Fibroblast of skin of right quadriceps (primary cell): ENCODE results near the gene ADCY6.

Source experiments
- DNase-seq: peaks from one replicate; pipeline ENCODE4 v3.0.0-alpha.2; 2013

Gene ADCY6

DNA sequence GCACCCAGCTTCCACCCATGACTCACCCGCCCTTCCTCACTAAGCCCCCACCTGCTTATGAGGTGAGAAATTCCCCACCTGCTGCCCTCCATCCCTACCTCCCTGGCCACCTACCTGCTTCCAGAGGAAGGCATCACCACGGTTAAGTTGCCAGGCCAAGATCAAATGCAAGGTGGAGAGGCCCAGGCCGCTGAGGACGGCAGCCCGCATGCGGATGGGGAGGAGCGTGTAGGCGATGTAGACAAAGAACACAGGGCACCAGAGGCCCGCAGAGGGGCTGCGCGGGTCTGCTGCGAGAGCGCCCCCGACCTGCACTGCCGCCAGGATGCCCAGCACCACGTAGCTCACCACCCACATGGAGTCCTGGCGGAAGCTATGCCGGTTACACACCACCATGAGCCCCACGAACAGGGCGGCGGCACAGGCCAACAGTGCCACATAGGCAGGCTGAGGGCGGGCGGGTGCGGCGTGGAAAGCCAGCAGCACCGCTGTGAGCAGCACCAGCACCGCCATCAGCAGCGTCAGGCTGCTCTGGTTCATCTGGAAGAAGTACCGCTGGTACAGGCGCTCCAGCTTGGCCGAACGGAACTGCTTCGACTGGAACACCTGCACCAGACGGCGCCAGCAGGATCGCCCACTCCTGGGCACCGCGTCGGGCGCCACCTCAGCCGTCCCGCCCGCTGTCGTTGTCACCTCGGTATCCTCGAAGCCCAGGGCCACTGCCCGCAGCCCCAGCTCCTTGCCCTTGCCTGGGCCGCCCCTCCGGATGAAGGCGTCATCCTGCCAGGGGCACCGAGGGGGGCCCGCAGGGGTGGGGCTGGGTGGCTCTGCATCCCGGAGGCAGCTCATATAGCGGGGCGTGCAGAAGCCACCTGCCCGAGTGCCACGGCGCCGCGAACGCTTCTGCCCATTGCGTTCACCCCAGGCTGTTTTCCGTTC is 6.2 kb downstream of the ADCY6 start:
- no peak for DNase-seq

DNA sequence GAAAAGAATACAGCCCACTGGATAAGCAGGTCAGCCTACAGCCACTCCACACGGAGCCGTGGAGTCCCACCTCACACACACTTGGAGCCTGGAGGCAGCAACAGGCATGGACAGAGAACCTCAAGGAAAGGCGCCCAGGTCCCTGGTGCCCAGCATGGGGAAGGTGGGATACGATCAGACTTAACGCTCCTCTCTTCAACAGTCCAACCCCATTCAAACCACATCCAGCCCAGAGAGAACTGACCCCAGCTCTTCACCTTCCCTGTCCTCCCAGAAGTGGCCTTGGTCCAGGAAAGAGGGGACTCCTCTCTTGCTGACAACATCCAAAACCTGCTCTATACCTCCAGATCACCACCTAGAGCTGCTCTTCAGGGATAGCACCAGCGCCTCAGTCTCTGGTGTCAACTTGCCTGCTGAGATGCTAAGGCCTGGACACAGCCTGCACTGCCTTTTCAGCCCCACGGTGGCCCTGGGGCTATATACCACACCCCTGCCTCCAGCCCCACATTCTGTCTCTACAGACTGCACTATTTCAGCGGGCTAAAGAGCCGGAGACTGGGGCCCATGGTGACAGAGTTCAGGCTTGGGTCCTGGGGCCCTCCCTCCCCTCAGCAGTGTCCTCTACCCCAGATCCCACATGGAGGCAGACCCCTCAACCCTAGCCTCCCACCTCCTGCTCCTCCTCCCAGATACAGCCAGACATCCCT is 7.0 kb downstream of the ADCY6 start:
- no peak for DNase-seq

DNA sequence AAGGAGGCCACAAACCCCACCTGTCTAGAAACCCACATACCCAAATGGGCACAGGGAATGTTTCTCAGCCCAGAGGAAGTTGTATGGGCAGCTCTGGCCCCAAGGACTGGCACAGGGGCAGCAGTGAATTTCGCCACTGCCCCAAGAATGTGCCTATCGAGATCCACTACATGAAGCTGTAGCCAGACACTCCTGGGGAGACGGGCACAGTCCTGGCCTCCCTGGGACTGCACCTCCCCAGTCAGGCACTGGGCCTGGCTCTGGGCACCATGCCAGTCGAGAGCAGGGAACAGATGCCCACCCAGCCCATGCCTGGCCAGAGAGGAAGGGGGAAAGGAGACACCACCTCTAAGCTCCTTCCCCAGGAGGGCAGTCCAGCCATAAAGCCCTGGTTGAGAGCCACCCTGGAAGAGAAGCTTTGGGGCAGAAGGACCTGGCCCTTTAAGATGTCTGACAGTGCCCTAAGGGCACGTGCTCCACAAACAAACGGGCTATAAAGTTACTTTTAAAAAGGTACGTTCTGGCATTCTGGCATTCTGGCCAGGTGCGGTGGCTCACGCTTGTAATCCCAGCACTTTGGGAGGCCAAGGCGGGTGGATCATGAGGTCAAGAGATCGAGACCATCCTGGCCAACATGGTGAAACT is 8.4 kb downstream of the ADCY6 start:
- DNase-seq = no peak

DNA sequence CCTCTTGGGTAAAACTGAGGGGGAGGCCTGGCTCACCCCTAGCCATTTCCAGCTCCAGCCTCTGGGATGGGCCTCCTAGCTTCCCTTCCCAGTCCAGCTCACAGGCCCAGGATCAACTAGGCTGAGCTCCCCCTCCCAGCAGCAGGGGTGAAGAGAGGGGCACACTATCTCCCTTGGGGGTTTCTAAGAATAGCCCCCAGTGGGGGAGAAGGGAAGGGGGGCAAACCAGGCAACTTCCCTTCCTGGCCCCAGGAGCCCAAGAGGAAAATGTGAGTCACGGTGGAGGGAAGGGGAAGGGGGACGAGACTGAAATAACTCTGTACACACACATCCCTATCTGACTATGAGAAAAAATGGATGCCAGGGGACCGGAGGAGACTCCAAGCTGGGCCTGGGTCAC is 9.0 kb downstream of the ADCY6 start:
- peak; percentile 97 for DNase-seq

DNA sequence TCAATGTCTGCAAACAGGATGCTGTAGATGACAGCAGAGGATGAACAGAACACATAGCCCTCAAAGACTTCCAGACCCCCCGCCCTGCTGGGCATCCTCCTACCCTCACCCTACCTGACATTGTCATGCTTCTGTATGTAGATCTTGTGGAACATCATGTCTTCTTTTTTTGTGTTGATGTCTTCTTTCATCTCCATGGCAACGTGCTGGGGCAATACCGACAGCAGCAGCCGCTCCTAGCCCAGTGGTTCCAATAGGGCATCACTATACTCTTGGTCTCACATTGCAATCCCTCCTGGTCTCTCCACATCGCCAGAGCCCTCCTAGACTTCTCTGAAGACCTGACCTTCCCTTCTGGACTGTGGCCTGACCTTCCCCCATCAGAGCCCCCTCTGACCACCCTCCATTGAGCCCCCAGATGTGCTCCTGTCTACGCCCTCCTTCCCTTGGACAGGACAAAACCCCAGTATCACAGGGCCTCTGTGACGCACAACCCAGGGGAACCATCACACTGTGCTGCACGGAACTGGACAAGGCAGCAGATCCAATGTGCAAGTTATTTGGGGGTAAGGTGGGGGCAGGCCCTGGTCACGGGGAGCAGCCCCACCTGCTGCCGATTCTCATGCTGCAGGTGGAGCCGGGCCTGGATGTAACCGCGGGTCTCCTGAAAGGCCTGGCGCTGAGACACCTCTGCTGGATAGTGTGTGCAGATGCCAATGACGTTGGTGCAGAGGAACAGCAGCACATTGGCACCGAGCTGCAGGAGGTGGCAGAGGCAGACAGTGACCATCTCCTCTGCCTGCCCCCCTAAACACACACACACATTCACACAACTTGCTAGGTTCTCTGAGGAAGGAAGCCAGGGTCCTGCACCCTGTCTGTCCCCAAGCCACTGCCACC is 11.1 kb downstream of the ADCY6 start:
- DNase-seq = no peak

DNA sequence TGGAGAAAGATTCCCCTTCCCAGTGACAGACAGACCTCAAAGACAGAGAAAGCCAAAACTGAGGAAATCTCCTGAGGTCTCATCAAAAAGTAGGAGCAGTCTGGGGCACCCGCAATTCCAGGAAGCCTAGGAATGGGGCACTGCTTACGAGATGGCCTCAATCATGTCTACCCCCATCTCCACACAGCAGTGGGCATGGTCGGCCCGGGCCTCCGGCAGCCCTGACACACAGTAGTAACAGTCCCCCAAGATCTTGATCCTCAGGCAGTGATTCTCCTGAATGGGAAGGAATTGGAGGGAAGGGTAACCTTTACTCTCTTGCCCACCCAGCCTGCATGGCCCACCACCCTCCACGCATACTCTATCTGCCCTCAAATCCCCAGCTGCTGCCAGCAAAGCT is 11.9 kb downstream of the ADCY6 start:
- no peak for DNase-seq

DNA sequence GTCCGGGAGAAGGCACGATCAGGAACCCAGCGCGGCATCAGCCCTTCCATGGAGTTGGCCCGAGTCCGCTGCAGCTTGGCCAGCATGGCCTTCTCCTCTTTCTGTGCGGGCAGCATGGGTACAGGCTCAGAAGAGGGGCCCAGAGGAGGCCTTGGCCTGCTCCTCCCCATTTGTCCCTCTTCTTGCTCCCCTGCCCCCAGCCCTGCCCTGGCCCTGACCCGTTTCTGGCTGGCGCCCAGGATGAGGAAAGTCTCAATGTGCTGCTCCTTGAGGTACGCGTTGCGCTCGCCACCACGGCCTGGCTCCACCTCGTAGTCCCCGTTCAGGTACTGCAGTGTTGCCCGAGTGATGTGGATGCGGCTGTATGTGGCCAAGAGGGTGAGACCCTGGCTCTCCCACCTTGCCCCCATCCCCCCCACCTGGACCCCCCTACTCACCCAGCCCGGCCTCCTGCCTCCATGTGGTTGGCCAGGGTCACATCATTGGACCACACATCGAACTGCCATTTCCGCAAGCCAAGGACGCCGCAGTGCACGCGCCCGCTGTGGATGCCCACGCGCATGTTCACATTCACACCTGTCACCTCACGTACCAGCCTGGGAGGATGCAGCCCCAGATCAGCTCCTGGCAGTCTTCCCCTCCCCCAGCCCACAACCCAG is 12.8 kb downstream of the ADCY6 start:
- no peak for DNase-seq

DNA sequence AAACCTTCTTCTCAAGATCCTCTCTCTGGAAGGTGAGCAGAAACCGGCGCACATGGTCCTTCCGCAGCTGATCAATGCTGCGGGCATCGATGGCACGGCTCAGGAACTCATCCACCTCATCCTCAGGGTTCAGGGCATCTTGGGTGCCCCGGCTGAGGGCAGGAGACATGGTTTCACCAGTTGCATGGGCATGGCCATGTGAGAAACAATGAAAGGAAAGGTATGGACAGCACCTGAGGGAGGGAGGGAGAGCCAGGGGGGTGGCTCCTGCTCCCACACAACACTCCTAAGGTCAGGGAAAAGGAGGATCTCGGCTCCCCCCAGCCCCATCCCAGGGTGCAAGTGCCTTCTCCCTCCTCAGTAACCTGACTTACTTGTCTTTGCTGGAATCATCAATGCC is 13.6 kb downstream of the ADCY6 start:
- DNase-seq = no peak

DNA sequence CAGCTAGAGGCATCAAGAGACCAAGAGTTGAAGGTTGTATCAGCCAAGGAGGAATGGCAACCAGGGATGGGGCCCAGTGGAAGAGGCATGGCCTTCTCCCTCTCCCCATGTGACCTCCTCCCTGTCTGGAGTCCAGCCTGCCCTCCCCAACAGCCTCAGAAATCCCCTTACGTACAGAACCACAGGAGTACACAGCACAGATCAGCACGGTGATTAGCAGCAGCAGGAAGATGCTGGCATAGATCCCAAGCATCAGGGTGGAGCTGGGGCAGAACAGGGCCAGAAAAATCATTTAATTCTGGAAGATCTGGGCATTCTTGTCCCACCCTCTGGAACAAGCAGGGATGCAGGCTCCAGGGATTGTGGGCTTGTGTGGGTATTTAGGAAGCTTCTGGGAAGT is 14.4 kb downstream of the ADCY6 start:
- no peak for DNase-seq

DNA sequence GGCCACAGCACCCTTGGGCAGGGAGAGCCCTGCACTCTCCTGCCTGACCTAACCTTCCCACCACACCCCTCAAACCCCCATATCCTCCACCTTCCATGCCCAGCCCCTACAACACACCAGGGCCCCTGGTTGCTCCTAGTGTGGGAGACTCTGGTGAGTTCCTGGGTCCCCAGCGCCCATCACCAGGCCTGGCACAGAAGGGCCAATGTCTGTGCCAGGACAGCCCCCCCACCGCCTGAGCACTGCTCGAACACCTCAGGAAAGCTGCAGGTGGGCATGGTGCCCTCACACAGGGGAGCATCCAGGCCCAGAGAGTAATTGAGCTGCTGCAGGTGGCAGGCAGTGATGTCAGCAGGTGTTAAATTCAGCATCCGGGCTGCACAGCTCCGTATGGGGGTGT is 15.2 kb downstream of the ADCY6 start:
- no peak for DNase-seq

DNA sequence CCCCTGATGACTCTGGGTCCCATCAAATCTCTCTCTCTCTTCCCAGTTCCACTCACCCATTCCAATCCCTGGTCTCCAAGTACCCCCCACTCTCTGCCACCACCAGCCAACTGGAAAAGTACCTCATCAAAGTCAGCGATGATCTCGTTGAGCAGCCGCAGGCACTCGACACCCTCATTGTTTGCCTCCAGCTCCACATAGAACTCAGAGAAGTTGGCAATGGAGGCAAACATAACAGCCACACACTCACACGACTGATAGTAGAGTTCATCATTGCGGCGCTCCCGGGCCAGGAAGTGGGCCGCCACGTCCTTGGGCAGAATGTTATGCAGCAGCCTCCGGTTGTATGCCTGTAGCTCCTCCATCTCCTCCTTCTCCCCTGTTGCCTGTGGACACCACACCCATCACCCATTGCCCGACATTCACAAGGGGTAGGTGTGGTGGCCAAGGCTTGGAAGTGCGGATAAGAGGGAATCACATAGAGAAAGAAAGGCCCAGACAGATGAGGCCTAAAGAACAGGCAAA is 17.2 kb downstream of the ADCY6 start:
- no peak for DNase-seq

DNA sequence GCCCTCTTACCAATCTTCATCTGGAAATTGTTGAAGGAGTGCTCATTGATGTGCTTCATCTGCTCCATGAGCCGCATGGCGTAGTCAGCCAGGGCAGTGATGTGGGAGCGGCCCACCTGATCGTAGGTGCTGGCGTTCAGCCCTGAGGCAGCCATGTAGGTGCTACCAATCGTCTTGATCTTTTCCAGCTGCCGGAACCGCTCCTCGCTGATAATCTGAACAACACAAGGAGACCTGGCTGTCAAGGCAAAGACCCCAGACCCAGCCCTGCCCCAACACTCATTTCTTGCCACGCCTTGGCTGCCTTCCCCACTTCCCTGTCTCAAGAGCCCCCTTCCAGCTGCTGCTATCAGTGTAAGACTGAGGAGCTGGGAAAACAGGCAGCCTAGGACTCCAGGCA is 18.1 kb downstream of the ADCY6 start:
- DNase-seq = no peak

DNA sequence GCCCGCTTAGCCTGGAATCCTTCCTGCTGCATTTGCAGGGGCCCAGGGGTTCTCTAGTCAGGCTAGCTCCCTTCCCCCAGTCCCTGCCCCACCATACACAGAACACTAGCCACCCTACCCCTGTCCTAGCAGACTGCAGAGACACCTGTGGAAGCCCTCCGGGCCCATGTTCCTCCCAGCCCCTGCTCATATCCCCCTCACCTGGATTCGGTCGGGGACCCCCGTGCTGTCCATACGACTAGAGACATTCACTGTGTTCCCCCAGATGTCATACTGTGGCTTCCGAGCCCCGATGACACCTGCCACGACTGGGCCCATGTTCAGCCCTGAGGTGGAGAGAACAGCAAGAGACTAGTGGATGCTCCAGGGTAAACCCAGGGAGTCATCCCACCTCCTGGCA is 20.2 kb downstream of the ADCY6 start:
- no peak for DNase-seq

DNA sequence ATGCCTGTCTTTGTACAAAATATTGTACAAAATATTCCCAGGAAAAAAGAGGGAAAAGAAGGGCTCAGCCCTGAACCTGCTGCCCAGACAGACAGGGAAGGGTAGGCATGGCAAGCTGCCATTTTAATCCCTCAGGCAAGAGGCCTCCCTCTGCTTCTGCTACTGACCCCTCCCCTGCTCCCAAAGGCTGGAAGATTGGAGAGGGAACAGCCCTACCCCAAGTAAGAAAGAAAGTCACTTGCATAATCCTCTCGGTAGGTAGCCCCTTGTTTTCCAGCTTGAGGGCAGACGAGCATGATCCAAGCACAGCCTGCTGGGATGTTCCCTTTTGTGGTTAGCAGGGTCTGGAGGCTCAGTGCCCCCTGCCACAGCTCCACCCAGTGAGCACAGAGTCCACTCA is 20.7 kb downstream of the ADCY6 start:
- no peak for DNase-seq

DNA sequence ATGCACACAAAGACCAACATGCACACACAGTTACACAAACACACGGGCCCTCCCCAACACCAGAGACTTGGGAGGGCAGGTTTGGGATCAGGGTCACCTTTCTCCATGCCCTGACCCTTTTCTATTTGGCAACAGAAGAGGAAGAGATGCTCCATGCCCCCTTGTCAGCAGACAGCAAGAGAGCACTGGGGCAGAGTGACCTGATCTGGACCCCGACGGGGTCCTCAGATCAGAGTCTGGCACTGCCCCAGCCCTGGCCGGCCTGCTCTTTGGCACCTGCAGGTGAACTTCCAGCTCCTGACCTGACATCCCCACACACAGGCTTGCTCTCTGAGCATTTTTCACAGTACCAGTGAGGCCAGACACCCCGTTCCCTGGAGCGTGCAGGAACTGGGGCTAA is 21.4 kb downstream of the ADCY6 start:
- DNase-seq = no peak

DNA sequence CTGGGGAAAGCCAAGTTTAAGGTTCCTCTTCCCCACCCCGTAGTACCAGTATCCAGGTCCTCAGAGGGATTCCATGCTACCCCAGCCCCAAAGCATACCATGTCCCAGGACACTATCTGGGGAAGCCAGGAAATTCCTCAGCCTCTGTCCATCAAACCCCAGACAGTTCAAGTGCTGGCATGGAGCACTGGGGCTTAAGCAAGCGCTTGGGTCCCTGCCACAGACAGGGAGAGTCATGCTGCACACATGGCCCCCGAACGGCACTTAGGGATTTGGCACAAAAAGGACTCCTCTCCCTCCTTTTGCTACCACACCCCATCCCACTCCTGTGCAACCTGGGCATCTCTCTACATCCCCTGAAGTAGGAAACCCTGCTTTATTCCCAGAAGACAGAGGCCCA is 21.8 kb downstream of the ADCY6 start:
- no peak for DNase-seq

DNA sequence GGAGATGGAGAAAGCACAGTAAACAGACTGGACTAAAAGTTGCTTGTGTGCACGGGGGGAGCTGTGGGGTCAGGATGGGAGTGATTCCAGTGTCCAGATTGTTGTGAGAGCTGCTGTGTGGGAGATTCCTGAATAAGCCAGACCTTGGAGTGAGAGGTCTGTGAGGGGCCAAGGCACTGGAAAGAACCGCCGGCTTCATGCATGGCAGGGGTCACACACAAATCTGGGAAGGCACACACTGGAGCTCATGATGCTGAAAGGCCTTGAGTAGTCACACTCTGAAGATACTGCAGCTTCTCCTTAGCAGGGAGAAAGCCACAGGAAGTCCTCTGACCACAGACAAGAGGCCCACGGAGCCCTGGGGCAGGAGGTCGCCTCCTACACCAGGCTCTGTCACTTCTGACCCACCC is 23.1 kb downstream of the ADCY6 start:
- DNase-seq = no peak

DNA sequence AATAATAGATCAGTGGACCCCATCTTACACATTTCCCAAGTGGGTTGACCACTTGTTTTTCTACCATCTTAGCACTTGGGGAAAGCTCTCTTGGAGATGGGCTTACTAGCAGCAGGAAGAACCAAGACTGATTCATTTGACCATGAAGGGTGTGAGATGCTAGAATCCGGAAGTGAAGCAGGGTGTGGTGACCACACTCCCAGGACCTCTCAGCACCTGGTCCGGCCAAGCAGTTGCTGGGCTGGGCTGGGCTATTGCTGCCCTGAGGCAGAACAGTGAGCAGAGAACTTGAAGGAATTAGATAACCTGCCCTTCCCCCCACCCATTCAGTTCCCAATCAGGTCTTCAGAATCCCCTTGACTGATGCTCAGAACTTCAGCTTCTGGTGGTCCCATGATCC is 24.4 kb downstream of the ADCY6 start:
- DNase-seq = no peak

DNA sequence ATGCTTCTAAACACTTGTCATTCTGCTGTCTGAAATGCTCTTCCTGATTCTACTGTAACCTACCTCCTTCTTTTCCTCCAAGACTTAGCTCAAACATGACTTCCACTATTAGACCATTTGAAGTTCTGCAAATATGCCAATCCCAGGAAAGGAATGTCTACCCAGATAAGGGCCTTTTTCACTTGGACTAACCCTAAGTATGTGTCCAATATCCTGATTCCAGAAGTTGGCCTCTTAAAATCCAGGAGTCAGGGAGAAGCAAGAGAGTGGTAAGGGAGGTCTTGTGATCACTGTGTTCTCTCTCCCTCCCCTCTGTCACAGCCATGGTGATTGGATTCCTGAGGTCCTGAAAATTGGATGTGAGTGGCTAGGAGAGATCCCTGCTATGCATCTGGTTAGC is 30.2 kb downstream of the ADCY6 start:
- DNase-seq = no peak

DNA sequence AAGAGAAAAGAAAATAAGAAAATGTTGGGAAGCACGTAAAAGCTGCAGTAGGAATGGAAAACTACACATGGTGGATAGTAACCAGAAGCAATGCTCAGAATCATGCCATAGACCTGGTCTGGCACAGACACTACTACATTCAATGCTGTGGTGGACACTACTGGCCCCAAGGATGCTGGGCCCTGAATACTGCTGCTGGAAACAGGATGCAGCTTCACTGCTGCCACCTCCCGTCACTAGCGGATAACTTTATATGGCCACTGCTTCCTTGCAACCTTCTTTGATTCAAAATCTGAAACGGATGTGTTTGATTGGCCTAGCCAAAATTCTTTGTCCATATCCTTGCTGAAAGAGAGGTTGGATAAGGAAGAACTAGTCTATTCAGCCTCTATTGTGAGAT is 30.7 kb downstream of the ADCY6 start:
- DNase-seq = no peak

DNA sequence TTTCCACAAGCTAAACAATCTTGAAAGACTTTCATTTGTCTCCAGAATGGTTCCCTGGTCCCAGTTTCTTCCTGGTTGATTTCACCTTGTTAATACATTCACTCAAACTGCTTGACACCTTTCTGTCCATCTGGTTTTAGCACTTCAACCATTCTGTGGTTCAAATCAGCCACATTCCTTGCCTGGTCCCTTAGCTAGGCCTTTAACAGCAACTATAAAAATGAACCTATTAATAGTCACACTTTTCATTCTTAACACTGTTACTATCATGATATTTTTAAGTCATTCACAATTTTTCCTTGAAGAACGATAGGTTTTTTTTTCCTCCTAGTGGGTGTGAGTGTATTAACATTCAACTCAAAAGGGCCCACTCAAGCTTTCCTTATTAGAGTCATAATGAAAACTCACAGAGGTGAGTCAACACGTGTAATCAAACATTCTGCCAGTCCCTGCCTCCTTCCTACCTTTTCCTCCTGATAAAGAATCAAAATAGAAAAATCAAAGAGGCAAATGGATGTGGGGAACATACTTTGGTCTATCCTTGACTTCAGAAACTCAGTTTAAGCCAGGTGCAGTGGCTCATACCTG is 38.0 kb downstream of the ADCY6 start:
- no peak for DNase-seq

DNA sequence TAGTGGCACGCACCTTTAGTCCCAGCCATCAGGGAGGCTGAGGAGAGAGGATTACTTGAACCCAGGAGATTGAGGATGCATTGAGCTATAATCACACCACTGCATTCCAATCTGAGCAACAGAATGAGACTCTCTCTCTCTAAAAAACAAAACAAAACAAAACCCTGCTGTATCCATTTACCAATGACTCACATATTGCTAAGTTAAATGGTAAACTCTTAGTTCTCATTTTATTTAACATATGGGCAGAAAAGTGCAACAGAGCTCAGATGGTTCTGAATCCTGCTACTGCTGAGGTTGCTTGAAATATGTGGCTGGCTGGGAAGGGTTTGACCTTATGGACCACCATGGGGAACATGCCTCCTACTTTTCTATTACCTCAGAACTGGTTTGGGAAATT is 38.7 kb downstream of the ADCY6 start:
- DNase-seq = no peak
